ENCODE measurements around the gene DLX1. TPM values are rescaled to one million over a fixed set of nuclear protein-coding genes. Genes with fewer than 3 reads are reported as not detected.
A peak's percentile ranks its signal among the peaks of the same experiment; 100 is the strongest.

Gene DLX1
- total and polyA plus RNA-seq, 2 of the 8 experiments (the other 6 are each of a cell fraction or from before 2014, with no cell fraction given) = 0.11 TPM; not detected in 1

DNA sequence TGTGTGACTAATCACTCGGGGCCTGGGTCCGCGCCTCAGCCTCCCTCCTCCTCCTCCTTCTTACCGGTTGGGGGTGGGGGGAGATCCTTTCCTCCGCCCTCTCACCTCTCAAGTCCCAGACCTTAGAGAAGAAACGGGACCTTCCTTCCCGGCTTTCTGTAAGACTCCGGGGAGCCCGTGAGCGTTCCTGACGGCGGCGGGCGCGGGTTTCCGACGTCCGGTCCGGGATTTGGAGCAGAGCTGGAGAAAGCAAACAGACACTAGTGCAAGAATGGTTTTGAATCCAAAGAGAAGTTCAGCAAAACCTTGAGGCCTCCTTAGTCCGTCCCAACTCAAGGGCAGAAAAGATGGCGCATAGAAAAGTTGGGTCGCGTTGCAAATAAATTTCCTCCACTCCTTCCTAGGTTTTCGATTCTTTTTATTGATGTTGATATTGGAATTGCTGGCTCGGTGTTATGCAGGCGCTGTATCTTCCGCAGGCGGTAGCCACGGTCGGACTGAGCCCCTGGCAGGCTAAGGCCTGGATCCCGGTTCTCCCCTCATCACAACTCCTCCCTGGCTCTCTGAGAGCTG is 2.0 kb downstream of the DLX1 start:
- Histone ChIP-seq H4K20me1 (replicated peaks in 1 of 2; ENCODE audit: control insufficient read depth in 1 of 2, insufficient read depth in 2 of 2, low read length in 2 of 2) (peaks cover 24 to 40% of the 10 kb centered on the region in 2 experiments), H3K18ac (ENCODE audit: extremely low read depth, low read length) (no peak overlapping the region; the same call in 1 of the 2 replicates), H2BK15ac (ENCODE audit: low read length) (peak overlapping the region; percentile 55; the same call in 1 of the 2 replicates), H3K9ac (replicated peaks in 1 of 4; ENCODE audit: extremely low read depth in 1 of 4, low read depth in 3 of 4, low read length in 3 of 4) (no peak overlapping the region), H3K14ac (ENCODE audit: insufficient read length) (no peak overlapping the region), H2AK5ac (ENCODE audit: low read depth, low read length) (no peak overlapping the region), H3K4me2 (ENCODE audit: insufficient read depth in 1 of 2, low read depth in 2 of 2, low read length in 2 of 2) (peak overlapping the region; percentile 78 to 84), H3K4ac (replicated peaks; ENCODE audit: insufficient read length, low read depth, low read length) (no peak overlapping the region), H4K8ac (ENCODE audit: extremely low read depth, insufficient read depth, low read length) (no peak overlapping the region; the same call in none of the 2 replicates), H2BK20ac (ENCODE audit: low read length) (no peak overlapping the region), H3K4me3 (ENCODE audit: extremely low read depth in 1 of 4, insufficient read depth in 2 of 4, low read depth in 3 of 4, low read length in 4 of 4) (peak overlapping the region; percentile 7 to 59 (median 20); a peak in 5 of 8 replicates), H3K36me3 (ENCODE audit: control insufficient read depth in 2 of 4, insufficient read depth in 4 of 4, low read length in 3 of 4) (0 out of 8 replicates have a peak, but pooled peaks cover 0 to 3% (median 0%) of the 10 kb centered on the region in 4 experiments), H3K27me3 (replicated peaks in 1 of 4; ENCODE audit: control insufficient read depth in 3 of 4, extremely low read depth in 1 of 4, insufficient read depth in 3 of 4, low read length in 3 of 4) (peaks cover 92 to 100% (median 97%) of the 10 kb centered on the region in 4 experiments), H3K9me3 (ENCODE audit: insufficient read depth in 2 of 2, low read depth in 1 of 2, low read length in 1 of 2) (no peaks in the 10 kb centered on the region), H3K79me1 (ENCODE audit: low read depth, low read length) (no peaks in the 10 kb centered on the region), H3K27ac (ENCODE audit: low read depth, low read length) (no peak overlapping the region), H3K4me1 (replicated peaks in 1 of 4; ENCODE audit: control insufficient read depth in 3 of 4, insufficient read depth in 4 of 4, low read length in 3 of 4) (peaks cover 2 to 52% (median 23%) of the 10 kb centered on the region in 4 experiments), H2BK5ac (ENCODE audit: low read depth, low read length) (no peak overlapping the region), H2BK120ac (replicated peaks; ENCODE audit: low read depth, low read length) (no peak overlapping the region), H4K5ac (ENCODE audit: insufficient read length, low read depth, low read length) (no peak overlapping the region), H3K56ac (replicated peaks; ENCODE audit: insufficient read length, low read depth, low read length) (no peak overlapping the region), H3K79me2 (ENCODE audit: control insufficient read depth in 1 of 2, insufficient read depth in 2 of 2, low read length in 2 of 2) (no peaks in the 10 kb centered on the region), H2AFZ (ENCODE audit: low read length) (no peak overlapping the region), H2BK12ac (ENCODE audit: low read depth, low read length) (0 out of 2 replicates have a peak overlapping the region, but pooled peaks have one; percentile 84), H3K23me2 (ENCODE audit: low read depth, low read length) (peaks cover 14% of the 10 kb centered on the region; the same call in 1 of the 2 replicates), H4K91ac (replicated peaks; ENCODE audit: insufficient read length, low read length) (no peak overlapping the region), H3K23ac (ENCODE audit: insufficient read length) (no peak overlapping the region)
- DNase-seq (ENCODE audit: low read depth in 1 of 2, low spot score in 2 of 2) = no peak
- CTCF ChIA-PET (ENCODE audit: partially characterized antibody) = interaction anchor here (1.1 to 12.4 kb wide), 6 partner anchors 9 to 383 kb away, joined by 3 to 198 read pairs (median 5); partner anchors contain the start of gene DLX2
- WGBS, 2 experiments (ENCODE audit: extremely low coverage in 1 of 2, insufficient coverage in 1 of 2, insufficient read length in 1 of 2, insufficient replicate concordance in 2 of 2, low coverage in 1 of 2, low lambda C conversion rate in 2 of 2, missing lambda C conversion rate in 1 of 2) = 3% methylated on average over 30 of the region's 31 CpGs; no CpG with 5 or more reads in 1 of the 2 experiments
- POLR2A ChIA-PET (ENCODE audit: partially characterized antibody) = interaction anchor here (1.2 to 14.0 kb wide), 2 partner anchors 11 to 15 kb away, joined by 3 to 184 read pairs; partner anchors contain the start of gene DLX2
- TF ChIP-seq KDM1A (IDR thresholded peaks at IDR 0.05; ENCODE audit: borderline replicate concordance, low read length) (0 out of 2 replicates have a peak, but pooled peaks have one; percentile 13), JUND (IDR thresholded peaks at IDR 0.05; ENCODE audit: low read length) (no peak), BCL11A (IDR thresholded peaks at IDR 0.05; ENCODE audit: low read depth in 2 of 2, low read length in 2 of 2) (no peak), SP4 (IDR thresholded peaks at IDR 0.05; ENCODE audit: low read length) (no peak), CBX8 (IDR thresholded peaks at IDR 0.05; ENCODE audit: borderline replicate concordance, low read depth, low read length) (peak; percentile 10; the same call in 1 of the 2 replicates), TBP (IDR thresholded peaks at IDR 0.05; ENCODE audit: low read depth, low read length) (no peak), BACH1 (IDR thresholded peaks at IDR 0.05; ENCODE audit: low read length) (no peak)
- TF ChIP-seq, protein P1, sequence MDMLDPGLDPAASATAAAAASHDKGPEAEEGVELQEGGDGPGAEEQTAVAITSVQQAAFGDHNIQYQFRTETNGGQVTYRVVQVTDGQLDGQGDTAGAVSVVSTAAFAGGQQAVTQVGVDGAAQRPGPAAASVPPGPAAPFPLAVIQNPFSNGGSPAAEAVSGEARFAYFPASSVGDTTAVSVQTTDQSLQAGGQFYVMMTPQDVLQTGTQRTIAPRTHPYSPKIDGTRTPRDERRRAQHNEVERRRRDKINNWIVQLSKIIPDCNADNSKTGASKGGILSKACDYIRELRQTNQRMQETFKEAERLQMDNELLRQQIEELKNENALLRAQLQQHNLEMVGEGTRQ (IDR thresholded peaks at IDR 0.05; ENCODE audit: low read length) = no peak
- FAIRE-seq = no peak

Measured in H1 (cell line).